Body of pancreas (tissue), 4 donors: ENCODE results near the gene CABP7. TPM values are rescaled to one million over a fixed set of nuclear protein-coding genes. Genes with fewer than 3 reads are reported as not detected.

ENCODE experiments used
- ATAC-seq: fragments of 150-250 bp; one replicate; pipeline ENCODE4 v1.9.1; 2016
- DNase-seq, 4 donors: peaks; one replicate each; pipeline ENCODE4 v3.0.0-alpha.2; 2019
- H3K27ac ChIP-seq, 4 donors: fragments of 200-600 bp; sonication (generic); 1 replicate in 3 of 4; 2 replicates in 1 of 4; pipeline versions ENCODE4 v1.5.1 to v1.6.1; 2016 to 2019; ENCODE audit warnings: mild to moderate bottlenecking in 1 of 4, mixed read lengths in 1 of 4, moderate library complexity in 1 of 4
- H3K27me3 ChIP-seq, 2 donors: fragments of 200-600 bp; sonication (generic); one replicate each; pipeline ENCODE4 v1.6.0; 2016; ENCODE audit warnings: mild to moderate bottlenecking in 1 of 2
- H3K36me3 ChIP-seq, 2 donors: fragments of 200-600 bp; sonication (generic); replicated peaks in 1 of 2; 2 replicates each; pipeline ENCODE4 v1.5.1; 2016; ENCODE audit warnings: low read depth in 2 of 2; ENCODE audit not compliant: insufficient read depth in 1 of 2
- H3K4me1 ChIP-seq: fragments of 200-600 bp; sonication (generic); one replicate; pipeline ENCODE4 v1.6.0; 2016
- H3K4me3 ChIP-seq, 2 donors: fragments of 200-600 bp; sonication (generic); 1 replicate in 1 of 2; 2 replicates in 1 of 2; pipeline ENCODE4 v1.5.1; 2016 to 2019
- H3K9me3 ChIP-seq, 3 donors: fragments of 200-600 bp; sonication (generic); 1 replicate in 2 of 3; 2 replicates in 1 of 3; pipeline ENCODE4 v1.5.1; 2016
- POLR2A ChIP-seq, 3 donors: fragments of 450-650 bp; IDR thresholded peaks; one replicate each; pipeline ENCODE4 v1.6.1; 2016; ENCODE audit warnings: antibody characterized with exemption in 3 of 3, mild to moderate bottlenecking in 2 of 3
- WGBS, 2 donors: methylation state at CpG; one replicate each; pipeline ENCODE4 v1.1.5; 2017; 5-methylcytosine and 5-hydroxymethylcytosine counted together
- intact Hi-C: fragments of 100-400 bp; cut with DNase I; formaldehyde crosslinking; loops from one replicate; pipeline ENCODE4 v1.15.1; 2023
- total RNA-seq, 2 donors: library from RNA; depleted of rRNA; stranded (reverse); fragments of >200 nt; gene quantifications; one replicate each; pipeline ENCODE4 v1.1.0, GENCODE V29; 2016
- TF ChIP-seq, protein P1 (sequence below), 7 experiments: fragments of 450-650 bp in 4 of 7; fragments of 200-600 bp in 3 of 7; sonication (generic) in 3 of 7; IDR thresholded peaks; one replicate each; pipeline ENCODE4 v1.5.1; 2016 to 2019; ENCODE audit warnings: antibody characterized with exemption in 7 of 7

Gene CABP7
- total RNA-seq, 2 donors from 2014 or later: 0.78 to 2.6 TPM

DNA sequence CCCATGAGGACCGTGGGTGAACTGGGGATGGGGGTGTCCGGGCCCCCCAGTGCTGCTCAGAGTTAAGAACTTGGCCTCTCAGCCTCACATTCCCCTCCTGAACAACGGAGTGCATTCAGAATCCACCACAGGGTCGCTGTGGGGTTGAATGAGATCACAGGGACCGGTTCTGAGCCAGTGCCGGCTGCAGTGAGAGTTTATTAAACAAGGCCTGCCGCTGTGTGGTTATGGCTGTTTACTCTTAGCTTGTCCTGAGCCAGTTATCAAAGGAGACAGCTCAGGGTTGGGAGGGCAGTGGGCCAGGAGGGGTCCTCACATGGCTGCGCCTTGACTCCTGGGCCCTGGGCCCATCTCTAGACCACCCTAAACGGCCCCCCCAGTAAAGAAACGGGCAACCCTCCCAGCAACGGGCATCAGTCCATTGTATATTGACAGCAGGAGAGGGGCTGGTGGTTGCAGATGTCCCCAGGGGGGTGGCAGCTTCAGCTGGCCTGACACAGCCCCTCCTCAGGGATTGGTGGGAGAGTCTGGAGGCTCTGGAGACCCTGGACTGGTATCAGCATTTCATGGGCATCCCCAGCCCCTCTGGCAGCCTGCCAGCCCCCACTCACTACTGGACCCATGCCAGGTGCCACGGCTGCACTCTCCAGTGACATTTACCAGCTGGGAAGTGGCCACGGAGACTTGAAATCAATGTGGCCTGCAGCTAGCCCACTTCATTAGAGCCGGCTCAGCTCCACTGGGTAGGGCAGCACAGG lies 15.1 kb upstream of the CABP7 start:
- peaks cover 26% of the 10 kb centered on the region for H3K4me1 ChIP-seq
- whole genome bisulfite sequencing, 2 donors: 10 to 22% methylated on average over 5 to 14 of the region's 14 CpGs
- H3K4me3 ChIP-seq: no peak overlapping the region
- ATAC-seq: peak; percentile 51
- TF ChIP-seq, protein P1, sequence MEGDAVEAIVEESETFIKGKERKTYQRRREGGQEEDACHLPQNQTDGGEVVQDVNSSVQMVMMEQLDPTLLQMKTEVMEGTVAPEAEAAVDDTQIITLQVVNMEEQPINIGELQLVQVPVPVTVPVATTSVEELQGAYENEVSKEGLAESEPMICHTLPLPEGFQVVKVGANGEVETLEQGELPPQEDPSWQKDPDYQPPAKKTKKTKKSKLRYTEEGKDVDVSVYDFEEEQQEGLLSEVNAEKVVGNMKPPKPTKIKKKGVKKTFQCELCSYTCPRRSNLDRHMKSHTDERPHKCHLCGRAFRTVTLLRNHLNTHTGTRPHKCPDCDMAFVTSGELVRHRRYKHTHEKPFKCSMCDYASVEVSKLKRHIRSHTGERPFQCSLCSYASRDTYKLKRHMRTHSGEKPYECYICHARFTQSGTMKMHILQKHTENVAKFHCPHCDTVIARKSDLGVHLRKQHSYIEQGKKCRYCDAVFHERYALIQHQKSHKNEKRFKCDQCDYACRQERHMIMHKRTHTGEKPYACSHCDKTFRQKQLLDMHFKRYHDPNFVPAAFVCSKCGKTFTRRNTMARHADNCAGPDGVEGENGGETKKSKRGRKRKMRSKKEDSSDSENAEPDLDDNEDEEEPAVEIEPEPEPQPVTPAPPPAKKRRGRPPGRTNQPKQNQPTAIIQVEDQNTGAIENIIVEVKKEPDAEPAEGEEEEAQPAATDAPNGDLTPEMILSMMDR (IDR thresholded peaks at IDR 0.05): no peak
- TF ChIP-seq POLR2A (IDR thresholded peaks at IDR 0.05): no peak
- intact Hi-C loops: no loop called here
- no peaks in the 10 kb centered on the region for H3K36me3 ChIP-seq
- H3K27ac ChIP-seq: peak overlapping the region in 3 of 4 donors; percentile 15 to 45 (median 22)
- peak in 3 of 4 donors; percentile 42 to 59 (median 57) for DNase-seq
- H3K27me3 ChIP-seq: no peaks in the 10 kb centered on the region
- no peaks in the 10 kb centered on the region for H3K9me3 ChIP-seq

DNA sequence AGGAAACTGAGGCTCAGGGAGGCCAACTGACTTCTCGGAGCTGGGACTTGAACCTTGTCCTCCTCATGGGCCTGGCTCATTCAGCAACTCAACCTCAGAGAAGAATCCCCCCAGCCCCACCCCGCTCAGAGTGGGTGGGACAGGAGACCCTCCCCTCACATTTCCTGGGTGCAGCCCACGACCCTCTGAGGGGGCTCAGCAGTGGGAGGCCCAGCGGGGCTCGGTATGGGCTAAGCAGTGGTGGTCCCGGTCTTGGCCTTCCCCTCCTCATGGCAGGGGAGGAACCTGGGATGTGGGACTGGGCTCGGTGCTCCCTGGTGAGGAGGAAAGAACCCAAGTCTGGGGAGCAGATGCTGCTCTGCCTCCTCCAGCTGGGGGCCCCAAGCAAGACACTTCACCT lies 14.2 kb upstream of the CABP7 start:
- ATAC-seq (no peak), DNase-seq (no peak)
- intact Hi-C loops: no loop called here
- TF ChIP-seq, protein P1 (IDR thresholded peaks at IDR 0.05): no peak
- TF ChIP-seq POLR2A (IDR thresholded peaks at IDR 0.05): no peak
- H3K27ac ChIP-seq: no peak overlapping the region
- H3K27me3 ChIP-seq: no peaks in the 10 kb centered on the region
- H3K36me3 ChIP-seq: no peaks in the 10 kb centered on the region
- WGBS, 2 donors: 72 to 84% methylated on average over 5 to 6 of the region's 7 CpGs
- peaks cover 30% of the 10 kb centered on the region for H3K4me1 ChIP-seq
- H3K4me3 ChIP-seq: no peak overlapping the region
- H3K9me3 ChIP-seq: no peaks in the 10 kb centered on the region

DNA sequence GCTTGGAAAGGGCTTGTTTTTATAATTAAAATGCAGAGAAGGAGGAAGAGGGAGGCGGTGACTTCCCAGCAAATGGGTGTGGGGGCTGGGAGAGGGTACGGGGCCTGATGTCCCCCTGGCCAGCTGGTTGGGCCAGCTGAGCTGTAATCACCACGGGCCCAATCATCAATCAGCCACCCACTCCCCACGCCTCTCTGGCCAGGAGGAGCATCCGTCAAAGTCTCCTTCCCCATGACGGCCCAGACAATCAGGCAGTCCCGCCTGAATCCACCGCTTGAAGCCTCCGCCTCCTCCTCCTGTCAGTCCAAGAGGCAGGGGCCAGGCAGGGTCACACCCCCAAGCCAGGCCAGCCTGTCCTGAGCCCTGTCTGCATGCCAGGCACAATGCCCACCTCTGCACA lies 13.3 kb upstream of the CABP7 start:
- no peak for DNase-seq
- ATAC-seq: no peak
- intact Hi-C loops: no loop called here
- TF ChIP-seq POLR2A (IDR thresholded peaks at IDR 0.05): no peak
- TF ChIP-seq, protein P1 (IDR thresholded peaks at IDR 0.05): no peak
- no peaks in the 10 kb centered on the region for H3K9me3 ChIP-seq
- peaks cover 29% of the 10 kb centered on the region for H3K4me1 ChIP-seq
- WGBS, 2 donors: 56% methylated on average over 8 to 9 of the region's 9 CpGs
- no peak overlapping the region for H3K27ac ChIP-seq
- H3K27me3 ChIP-seq: no peaks in the 10 kb centered on the region
- H3K4me3 ChIP-seq: no peak overlapping the region
- H3K36me3 ChIP-seq: no peaks in the 10 kb centered on the region

DNA sequence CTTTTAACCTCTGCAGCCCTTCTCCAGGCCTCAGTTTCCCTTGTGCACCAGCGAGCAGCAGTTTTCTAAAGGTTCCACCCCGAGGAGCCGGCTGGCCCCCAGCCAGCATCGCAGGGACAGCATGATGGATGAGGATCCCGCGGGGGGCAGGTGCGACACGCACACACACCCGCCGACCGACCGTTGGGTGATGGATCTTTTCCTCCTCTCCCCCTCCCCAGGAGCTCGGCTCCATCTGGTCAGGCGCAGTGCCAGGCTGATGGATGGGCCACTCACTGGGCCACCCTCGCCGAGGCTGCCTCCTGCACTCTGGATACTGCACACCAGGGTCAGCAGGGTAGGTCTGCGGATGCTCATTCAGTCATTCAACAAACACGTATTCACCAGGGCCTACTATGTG lies 12.8 kb upstream of the CABP7 start:
- Histone ChIP-seq H3K27me3 (no peaks in the 10 kb centered on the region), H3K36me3 (no peaks in the 10 kb centered on the region), H3K4me3 (no peak overlapping the region), H3K27ac (no peak overlapping the region), H3K9me3 (no peaks in the 10 kb centered on the region), H3K4me1 (peaks cover 24% of the 10 kb centered on the region)
- intact Hi-C loops: no loop called here
- TF ChIP-seq, protein P1 (IDR thresholded peaks at IDR 0.05): no peak
- TF ChIP-seq POLR2A (IDR thresholded peaks at IDR 0.05): no peak
- 28 to 35% methylated on average over 14 to 16 of the region's 18 CpGs for WGBS, 2 donors
- DNase-seq (peak in 3 of 4 donors; percentile 16 to 49 (median 37)), ATAC-seq (no peak)

DNA sequence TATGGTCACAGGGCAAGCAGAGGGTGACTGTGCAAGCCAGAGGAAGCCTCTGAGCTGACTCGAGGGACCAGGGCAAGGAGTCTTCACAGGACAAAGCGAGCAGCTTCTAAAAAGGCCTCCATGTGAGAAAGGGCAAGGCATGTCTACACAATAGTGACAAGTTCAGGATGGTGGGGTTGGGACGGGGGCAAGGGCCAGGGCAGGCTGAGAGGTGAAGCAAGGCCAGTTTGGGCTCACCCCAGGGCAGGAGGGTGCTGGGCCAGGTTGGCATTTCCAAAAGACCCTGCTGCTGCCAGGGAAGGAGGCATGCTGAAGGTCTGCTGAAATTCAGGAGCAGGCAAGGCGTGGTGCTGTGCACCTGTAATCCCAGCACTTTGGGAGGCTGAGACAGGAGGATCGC lies 12.3 kb upstream of the CABP7 start:
- Histone ChIP-seq H3K27ac (no peak overlapping the region), H3K4me1 (peaks cover 21% of the 10 kb centered on the region), H3K36me3 (no peaks in the 10 kb centered on the region), H3K27me3 (no peaks in the 10 kb centered on the region), H3K4me3 (no peak overlapping the region), H3K9me3 (no peaks in the 10 kb centered on the region)
- WGBS, 2 donors: 81 to 83% methylated on average over 4 to 5 of the region's 5 CpGs
- intact Hi-C loops: no loop called here
- TF ChIP-seq POLR2A (IDR thresholded peaks at IDR 0.05): no peak
- TF ChIP-seq, protein P1 (IDR thresholded peaks at IDR 0.05): no peak
- DNase-seq (no peak), ATAC-seq (no peak)
